A549 treated with DMSO at 1 μM for 4 hours (cell line): ENCODE measurements around the gene ELAVL4. TPM values are rescaled to one million over a fixed set of nuclear protein-coding genes. Genes with fewer than 3 reads are reported as not detected.

Experiments
- total RNA-seq: library from RNA; stranded (reverse); fragments of 200-300 nt; extraction: Qiagen RNA extraction; gene quantifications from 5 replicates; pipeline ENCODE4 v1.2.3, GENCODE V29; 2022; ENCODE audit warnings: low read depth

ELAVL4 gene
- not detected in 5 replicates for total RNA-seq

DNA sequence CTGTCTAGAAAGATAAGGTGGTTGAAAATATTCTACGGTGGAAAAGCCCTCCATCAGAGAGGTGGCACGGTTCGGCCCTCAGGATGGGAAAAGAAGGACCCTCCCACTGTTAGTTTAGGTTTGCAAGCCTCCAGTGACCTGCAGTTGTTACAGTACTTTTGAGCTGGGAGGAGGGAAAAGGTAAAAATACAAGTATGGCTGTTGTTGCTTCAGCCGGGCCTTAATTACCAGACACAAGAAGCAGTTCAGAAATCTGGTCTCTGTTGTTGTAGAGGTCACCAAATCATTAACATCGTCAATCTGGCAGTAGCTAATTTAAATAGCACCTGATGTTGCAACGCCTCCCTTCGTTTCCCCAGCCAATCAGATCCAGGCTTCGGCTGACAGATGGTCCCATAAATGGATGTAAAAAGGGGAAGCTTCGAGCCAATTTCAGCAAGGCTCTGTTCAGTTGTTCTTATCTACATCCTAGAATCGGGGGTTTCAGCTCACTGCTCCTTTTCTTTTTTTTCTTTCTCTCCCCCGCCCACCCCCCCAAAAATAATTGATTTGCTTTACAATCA, at the start of gene ELAVL4:
Gene ELAVL4, plus strand, starts transcription at position 424 of the 563 bp plus-strand sequence. CDS start 270 bp downstream, outside the sequence.

Other genes starting within 250 kb of the ELAVL4 start
- not detected in 5 replicates for gene AGBL4, start 85.0 kb upstream of the ELAVL4 start, total RNA-seq